Trophoblast cell (in vitro differentiated cells and primary cell): ENCODE data around the gene BBX.

Experiments
- DNase-seq, 2 donors: peaks; one replicate each; pipeline ENCODE4 v3.0.0-alpha.2; 2016
- H2AFZ ChIP-seq: 2 replicates; pipeline ENCODE4 v1.6.1; 2013; ENCODE audit warnings: low read length, moderate library complexity, mild to moderate bottlenecking; ENCODE audit not compliant: insufficient read depth, poor library complexity
- H2AK5ac ChIP-seq: 2 replicates; pipeline ENCODE4 v1.6.1; 2013; ENCODE audit warnings: mild to moderate bottlenecking, low read length
- H2BK120ac ChIP-seq: 2 replicates; pipeline ENCODE4 v1.6.1; 2013; ENCODE audit warnings: low read length, mild to moderate bottlenecking, moderate library complexity; ENCODE audit not compliant: insufficient read depth, poor library complexity
- H2BK12ac ChIP-seq: 2 replicates; pipeline ENCODE4 v1.6.1; 2013; ENCODE audit warnings: mild to moderate bottlenecking, low read length, moderate library complexity
- H2BK5ac ChIP-seq: 2 replicates; pipeline ENCODE4 v1.6.1; 2013; ENCODE audit warnings: low read length, low read depth, moderate library complexity, mild to moderate bottlenecking; ENCODE audit not compliant: poor library complexity
- H3K14ac ChIP-seq: 2 replicates; pipeline ENCODE4 v1.6.1; 2013; ENCODE audit warnings: mild to moderate bottlenecking, low read length
- H3K18ac ChIP-seq: 2 replicates; pipeline ENCODE4 v1.6.1; 2013; ENCODE audit warnings: mild to moderate bottlenecking, low read length
- H3K23ac ChIP-seq: 2 replicates; pipeline ENCODE4 v1.6.1; 2013; ENCODE audit warnings: low read length
- H3K27ac ChIP-seq: 2 replicates; pipeline ENCODE4 v1.5.1; 2013; ENCODE audit warnings: low read depth, mild to moderate bottlenecking, inconsistent platforms, low read length, moderate library complexity
- H3K27me3 ChIP-seq: 2 replicates; pipeline ENCODE4 v1.6.1; 2013; ENCODE audit warnings: inconsistent platforms, mild to moderate bottlenecking, low read length, moderate library complexity; ENCODE audit not compliant: insufficient read depth
- H3K36me3 ChIP-seq, 2 experiments: 1 replicate in 1 of 2; 2 replicates in 1 of 2; pipeline ENCODE4 v1.6.1; 2013; ENCODE audit warnings: low read length in 2 of 2, mild to moderate bottlenecking in 2 of 2, moderate library complexity in 1 of 2; ENCODE audit not compliant: insufficient read depth in 2 of 2, control insufficient read depth in 1 of 2
- H3K4ac ChIP-seq: 2 replicates; pipeline ENCODE4 v1.6.1; 2013; ENCODE audit warnings: low read depth, mild to moderate bottlenecking, low read length, moderate library complexity
- H3K4me1 ChIP-seq, 2 experiments: 1 replicate in 1 of 2; 2 replicates in 1 of 2; pipeline ENCODE4 v1.6.1; 2013; ENCODE audit warnings: low read length in 2 of 2, mild to moderate bottlenecking in 2 of 2, moderate library complexity in 1 of 2; ENCODE audit not compliant: insufficient read depth in 2 of 2, control insufficient read depth in 1 of 2
- H3K4me2 ChIP-seq: 2 replicates; pipeline ENCODE4 v1.6.1; 2013; ENCODE audit warnings: inconsistent platforms, mild to moderate bottlenecking, low read length, moderate library complexity
- H3K4me3 ChIP-seq: 2 replicates; pipeline ENCODE4 v1.5.1; 2013; ENCODE audit warnings: mild to moderate bottlenecking, low read depth, low read length, inconsistent platforms
- H3K79me1 ChIP-seq: one replicate; pipeline ENCODE4 v1.6.1; 2013; ENCODE audit warnings: low read length
- H3K79me2 ChIP-seq: 2 replicates; pipeline ENCODE4 v1.6.1; 2013; ENCODE audit warnings: low read length, mild to moderate bottlenecking; ENCODE audit not compliant: control insufficient read depth, insufficient read depth, poor library complexity
- H3K9ac ChIP-seq: 2 replicates; pipeline ENCODE4 v1.6.1; 2013; ENCODE audit warnings: mild to moderate bottlenecking, low read length
- H3K9me3 ChIP-seq: 2 replicates; pipeline ENCODE4 v1.6.1; 2013; ENCODE audit warnings: low read depth, mild to moderate bottlenecking, control low read depth, inconsistent platforms, low read length; ENCODE audit not compliant: insufficient read depth
- H4K12ac ChIP-seq: 2 replicates; pipeline ENCODE4 v1.6.1; 2013; ENCODE audit warnings: low read depth, mild to moderate bottlenecking, low read length, moderate library complexity
- H4K8ac ChIP-seq: 2 replicates; pipeline ENCODE4 v1.6.1; 2013; ENCODE audit warnings: low read depth, mild to moderate bottlenecking, low read length, moderate library complexity
- H4K91ac ChIP-seq: one replicate; pipeline ENCODE4 v1.6.1; 2013; ENCODE audit warnings: low read depth, mild to moderate bottlenecking, low read length, moderate library complexity
- WGBS: extraction: QIAGEN DNeasy Blood & Tissue Kit; methylation state at CpG from one replicate; pipeline ENCODE4 v1.1.7; 2013; ENCODE audit warnings: missing lambda C conversion rate; ENCODE audit not compliant: insufficient read length, insufficient coverage; ENCODE audit errors: extremely low coverage; 5-methylcytosine and 5-hydroxymethylcytosine counted together

Gene BBX

GRCh38 chr3:107651782-107652181 lies 129.0 kb downstream of the BBX start:
- Histone ChIP-seq H2BK5ac (no peak overlapping the region), H3K23ac (no peak overlapping the region), H3K79me1 (no peaks in the 10 kb centered on the region), H2BK12ac (no peak overlapping the region), H3K14ac (no peak overlapping the region), H3K79me2 (no peaks in the 10 kb centered on the region), H3K9ac (no peak overlapping the region), H4K8ac (no peak overlapping the region), H3K4me3 (no peak overlapping the region), H3K27me3 (no peaks in the 10 kb centered on the region), H3K4ac (no peak overlapping the region), H3K4me2 (no peak overlapping the region), H4K91ac (no peak overlapping the region), H2BK120ac (no peak overlapping the region), H3K36me3 (no peaks in the 10 kb centered on the region), H4K12ac (no peak overlapping the region), H2AK5ac (no peak overlapping the region), H3K4me1 (no peaks in the 10 kb centered on the region), H3K18ac (no peak overlapping the region), H2AFZ (no peak overlapping the region), H3K9me3 (no peaks in the 10 kb centered on the region), H3K27ac (no peak overlapping the region)
- DNase-seq = no peak

DNA sequence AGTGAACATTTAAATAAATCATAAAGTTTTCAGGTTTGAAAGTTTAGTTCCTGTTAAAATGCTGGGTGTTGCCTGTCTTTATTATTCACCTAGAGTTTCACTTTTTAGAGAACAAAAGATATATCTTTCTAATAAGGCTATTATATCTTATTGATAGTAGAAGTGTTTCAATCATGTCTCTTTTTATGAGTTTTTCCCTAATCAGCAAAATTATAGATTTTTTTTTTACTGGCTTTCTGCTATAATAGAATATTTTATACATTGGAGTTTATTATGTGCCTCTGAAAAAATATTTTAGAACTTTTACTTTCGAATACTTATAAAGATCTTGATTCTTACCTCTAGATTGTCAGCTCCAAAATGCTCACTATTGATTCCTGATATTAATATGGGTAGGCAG lies 131.5 kb downstream of the BBX start:
- H3K27ac ChIP-seq = no peak overlapping the region
- no peaks in the 10 kb centered on the region for H3K4me1 ChIP-seq
- H3K9me3 ChIP-seq = no peaks in the 10 kb centered on the region
- H3K36me3 ChIP-seq = no peaks in the 10 kb centered on the region
- H3K23ac ChIP-seq = no peak overlapping the region
- no peak overlapping the region for H3K9ac ChIP-seq
- no peak overlapping the region for H4K12ac ChIP-seq
- no peak overlapping the region for H3K18ac ChIP-seq
- no peak overlapping the region for H3K4me2 ChIP-seq
- H3K14ac ChIP-seq = no peak overlapping the region
- no peak overlapping the region for H2BK120ac ChIP-seq
- no peaks in the 10 kb centered on the region for H3K27me3 ChIP-seq
- no peak overlapping the region for H2AFZ ChIP-seq
- no peaks in the 10 kb centered on the region for H3K79me1 ChIP-seq
- no peak overlapping the region for H3K4ac ChIP-seq
- no peak overlapping the region for H4K8ac ChIP-seq
- no peak overlapping the region for H3K4me3 ChIP-seq
- H2BK12ac ChIP-seq = no peak overlapping the region
- no peak overlapping the region for H4K91ac ChIP-seq
- no peak for DNase-seq
- H2BK5ac ChIP-seq = no peak overlapping the region
- H2AK5ac ChIP-seq = no peak overlapping the region
- WGBS = no CpG with 5 or more reads among the region's 1 CpG
- H3K79me2 ChIP-seq = no peaks in the 10 kb centered on the region

GRCh38 chr3:107657971-107658370 lies 135.2 kb downstream of the BBX start:
- DNase-seq = no peak
- no peak overlapping the region for H3K9ac ChIP-seq
- H3K9me3 ChIP-seq = no peaks in the 10 kb centered on the region
- no peak overlapping the region for H2AFZ ChIP-seq
- no peaks in the 10 kb centered on the region for H3K79me2 ChIP-seq
- H3K27me3 ChIP-seq = no peaks in the 10 kb centered on the region
- no peak overlapping the region for H4K91ac ChIP-seq
- H2BK120ac ChIP-seq = no peak overlapping the region
- H4K12ac ChIP-seq = no peak overlapping the region
- H2BK5ac ChIP-seq = no peak overlapping the region
- H3K36me3 ChIP-seq = no peaks in the 10 kb centered on the region
- H2BK12ac ChIP-seq = no peak overlapping the region
- H3K27ac ChIP-seq = no peak overlapping the region
- H3K4me1 ChIP-seq = no peaks in the 10 kb centered on the region
- no CpG with 5 or more reads among the region's 2 CpGs for WGBS
- no peak overlapping the region for H3K18ac ChIP-seq
- H3K4me2 ChIP-seq = no peak overlapping the region
- no peak overlapping the region for H3K14ac ChIP-seq
- H3K4me3 ChIP-seq = no peak overlapping the region
- H2AK5ac ChIP-seq = no peak overlapping the region
- no peak overlapping the region for H3K4ac ChIP-seq
- H4K8ac ChIP-seq = no peak overlapping the region
- no peak overlapping the region for H3K23ac ChIP-seq
- no peaks in the 10 kb centered on the region for H3K79me1 ChIP-seq

DNA sequence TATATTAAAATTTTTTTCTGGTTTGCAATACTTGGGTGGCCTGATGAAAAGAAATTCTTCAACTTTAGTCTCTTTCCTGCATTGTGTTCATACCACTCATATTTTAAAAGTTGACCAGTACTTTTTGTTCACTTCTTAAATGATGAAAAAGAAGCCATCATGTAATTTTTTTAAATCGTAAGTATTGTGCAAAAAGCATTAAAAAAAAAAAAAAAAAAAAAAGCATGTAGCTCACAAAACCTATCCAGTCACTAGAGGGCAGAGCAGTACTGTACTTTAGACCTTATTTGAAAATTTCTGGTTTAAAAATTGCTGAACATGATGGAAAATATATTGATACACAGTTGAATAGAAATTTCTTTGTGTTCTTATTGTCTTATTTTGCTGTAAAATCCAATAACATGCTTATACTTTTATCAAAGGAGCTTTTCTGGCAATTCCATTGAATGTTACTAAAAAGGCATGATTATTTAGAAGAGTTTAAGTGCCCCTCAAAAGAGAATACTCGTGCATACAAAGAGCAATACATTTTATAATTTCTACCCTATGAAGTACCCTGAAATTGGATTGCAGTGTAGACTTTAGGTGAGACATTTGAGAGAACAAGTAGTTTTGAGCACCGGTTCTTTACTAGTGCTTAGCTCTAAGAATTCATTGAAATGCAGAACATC lies 137.7 kb downstream of the BBX start:
- no peak overlapping the region for H2BK120ac ChIP-seq
- no peak overlapping the region for H3K18ac ChIP-seq
- no peak overlapping the region for H3K23ac ChIP-seq
- H4K8ac ChIP-seq = no peak overlapping the region
- H3K9me3 ChIP-seq = no peaks in the 10 kb centered on the region
- no peak overlapping the region for H3K4ac ChIP-seq
- H3K27ac ChIP-seq = no peak overlapping the region
- H3K79me2 ChIP-seq = no peaks in the 10 kb centered on the region
- H4K91ac ChIP-seq = no peak overlapping the region
- H3K79me1 ChIP-seq = no peaks in the 10 kb centered on the region
- H3K9ac ChIP-seq = no peak overlapping the region
- H4K12ac ChIP-seq = no peak overlapping the region
- no peaks in the 10 kb centered on the region for H3K36me3 ChIP-seq
- DNase-seq = peak in 1 of 2 donors; percentile 51
- no peak overlapping the region for H2AK5ac ChIP-seq
- no CpG with 5 or more reads among the region's 3 CpGs for WGBS
- H3K4me1 ChIP-seq = no peaks in the 10 kb centered on the region
- H3K27me3 ChIP-seq = no peaks in the 10 kb centered on the region
- no peak overlapping the region for H2BK12ac ChIP-seq
- H3K14ac ChIP-seq = no peak overlapping the region
- no peak overlapping the region for H2AFZ ChIP-seq
- H3K4me3 ChIP-seq = no peak overlapping the region
- H2BK5ac ChIP-seq = no peak overlapping the region
- no peak overlapping the region for H3K4me2 ChIP-seq
